Colon (tissue), 2 donors: Measurements from ENCODE around the gene ABLIM3.

ENCODE experiments used
- FAIRE-seq: peaks from 2 replicates; lab custom pipeline; 2012; peaks lifted over from hg19 to GRCh38; lab: Jason Lieb, UNC
- donor health status: control.
- donor health status: control.

ABLIM3 gene

DNA sequence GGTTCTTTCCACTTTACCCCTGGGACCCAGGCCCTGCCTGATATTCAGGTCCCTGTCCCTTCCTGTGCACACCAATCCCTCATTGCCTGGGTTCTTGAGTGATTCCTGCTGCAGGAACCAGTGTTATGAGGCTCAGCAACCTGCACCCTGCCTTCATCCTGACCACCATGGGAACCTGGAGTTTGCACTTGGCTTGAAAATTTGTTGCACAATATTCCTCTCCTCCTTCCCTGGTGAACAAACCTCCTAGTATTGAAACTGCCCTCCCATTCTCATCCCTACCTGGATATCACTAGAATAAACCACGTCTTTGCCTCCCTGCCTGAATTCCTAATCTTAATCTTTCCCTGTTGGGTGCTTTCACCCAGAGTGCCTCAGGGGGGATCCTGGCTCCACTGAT lies 78.3 kb downstream of the ABLIM3 start:
- FAIRE-seq: no peak

DNA sequence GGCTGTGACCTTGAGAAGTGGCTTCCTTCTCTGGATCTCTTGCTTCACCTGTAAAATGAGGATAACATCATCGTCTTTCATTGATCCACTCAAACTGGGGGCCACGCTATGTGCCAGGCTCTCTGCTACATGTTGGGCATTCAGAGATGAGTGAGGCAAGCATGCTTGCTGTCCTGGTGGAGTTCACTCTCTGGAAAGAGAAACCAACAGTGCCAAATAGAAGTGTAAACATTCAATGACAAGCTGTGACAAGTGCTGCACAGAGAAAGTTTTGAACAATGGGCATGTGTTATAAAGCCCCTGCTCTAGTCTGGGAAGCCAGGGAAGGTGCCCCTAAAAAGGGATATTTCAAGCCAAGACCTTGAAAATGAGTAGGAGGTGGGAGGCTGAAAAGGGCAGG lies 79.5 kb downstream of the ABLIM3 start:
- FAIRE-seq: no peak

DNA sequence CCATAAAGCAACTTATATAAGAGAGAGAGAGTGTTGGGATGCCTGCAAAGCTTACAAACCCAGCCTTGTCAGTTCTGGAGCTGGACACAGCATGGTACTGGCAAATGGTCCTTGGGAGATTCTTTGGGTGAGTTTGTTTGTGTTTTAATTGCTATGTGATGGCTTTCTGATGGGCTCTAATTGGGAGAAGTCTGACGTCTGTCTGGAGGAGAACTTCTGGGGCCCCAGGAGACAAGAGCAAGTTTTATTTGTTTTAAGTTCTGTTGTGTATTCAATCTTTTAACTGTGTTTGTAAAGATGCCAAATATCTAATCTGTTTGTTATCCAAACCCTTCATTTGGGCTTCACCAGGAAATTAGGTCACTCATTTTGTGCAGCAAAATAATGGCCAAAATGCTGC lies 80.0 kb downstream of the ABLIM3 start:
- FAIRE-seq: no peak

DNA sequence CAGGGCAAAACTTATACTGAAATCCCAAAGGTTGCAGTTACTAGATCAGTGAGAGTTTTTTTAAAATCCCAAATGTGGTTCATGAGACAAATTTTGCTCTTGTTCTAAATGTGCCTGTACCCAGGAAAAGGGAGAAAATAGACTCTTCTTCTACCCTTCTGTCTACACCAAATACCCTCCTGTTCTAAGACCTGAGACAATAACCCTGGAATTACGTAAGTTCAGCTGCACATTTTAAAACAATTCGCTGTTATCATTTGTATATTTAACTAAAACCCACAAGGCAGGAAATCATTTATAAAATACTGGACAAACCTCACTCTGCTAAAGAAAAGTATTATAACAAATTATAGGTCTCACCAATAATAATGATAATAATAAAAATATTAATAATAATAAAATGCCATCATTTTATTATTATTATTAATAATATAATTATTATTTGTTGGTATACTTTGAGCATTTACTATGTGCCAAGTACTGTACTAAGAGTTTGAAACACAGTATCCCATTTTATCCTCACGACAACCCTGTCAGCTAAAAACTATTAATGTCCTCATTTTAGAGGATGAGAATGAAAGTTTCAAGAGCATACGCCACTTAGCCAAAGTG lies 80.5 kb downstream of the ABLIM3 start:
- FAIRE-seq: no peak

DNA sequence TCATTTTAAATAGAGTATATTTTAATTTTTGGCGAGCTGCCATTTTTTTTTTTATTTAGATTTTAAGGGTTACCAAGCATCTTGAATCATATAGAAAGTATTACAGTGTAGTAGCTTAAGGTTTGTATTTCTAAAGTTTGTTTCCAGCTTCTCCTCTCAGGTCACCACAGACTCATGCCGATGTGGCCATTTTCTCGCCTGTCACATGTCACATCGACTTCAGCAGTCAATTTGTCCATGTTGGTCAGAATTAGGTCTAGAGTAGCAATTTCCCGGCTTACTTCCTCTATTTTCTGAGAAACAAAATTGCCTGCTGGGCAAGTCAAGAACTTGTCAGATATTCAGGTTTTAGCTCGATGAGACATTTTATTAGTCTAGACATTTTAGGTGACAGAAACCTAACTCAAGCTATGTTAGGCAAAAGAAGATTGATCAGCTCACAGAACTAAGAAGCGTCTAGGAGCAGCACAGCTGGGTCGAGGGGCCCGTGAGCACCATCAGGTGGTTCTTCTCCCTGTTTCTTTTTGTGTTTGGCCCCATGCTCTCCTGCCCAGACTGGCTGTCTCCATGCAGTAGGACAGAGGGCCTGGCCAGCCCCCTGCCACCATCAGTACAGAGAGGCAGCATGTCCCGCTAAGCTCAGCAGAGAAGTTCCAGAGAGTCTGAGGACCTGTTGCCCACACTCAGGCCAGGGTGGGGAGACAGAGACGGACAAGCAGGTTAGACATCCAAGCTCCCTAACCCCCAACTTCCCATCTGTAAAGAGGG lies 82.0 kb downstream of the ABLIM3 start:
- FAIRE-seq: no peak

DNA sequence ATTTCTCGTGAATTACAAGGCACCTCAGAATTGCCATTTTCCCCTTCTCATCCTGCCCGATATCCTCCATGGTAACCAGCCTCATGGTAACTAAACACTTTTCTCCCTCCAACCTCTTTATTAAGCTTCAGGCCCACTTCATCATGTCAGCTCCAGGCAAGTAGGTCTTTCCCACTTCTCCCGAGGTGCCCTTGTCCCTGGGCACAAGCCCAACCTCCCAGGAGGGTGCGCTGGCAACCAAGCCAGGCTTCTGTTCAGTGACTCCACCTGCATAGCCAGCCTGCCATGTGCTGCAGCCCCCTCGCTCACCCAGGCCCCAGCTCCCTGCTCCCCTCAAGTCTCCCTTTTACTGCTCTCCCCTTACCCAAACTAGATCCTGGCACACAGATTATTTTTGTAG lies 83.0 kb downstream of the ABLIM3 start:
- FAIRE-seq: no peak

DNA sequence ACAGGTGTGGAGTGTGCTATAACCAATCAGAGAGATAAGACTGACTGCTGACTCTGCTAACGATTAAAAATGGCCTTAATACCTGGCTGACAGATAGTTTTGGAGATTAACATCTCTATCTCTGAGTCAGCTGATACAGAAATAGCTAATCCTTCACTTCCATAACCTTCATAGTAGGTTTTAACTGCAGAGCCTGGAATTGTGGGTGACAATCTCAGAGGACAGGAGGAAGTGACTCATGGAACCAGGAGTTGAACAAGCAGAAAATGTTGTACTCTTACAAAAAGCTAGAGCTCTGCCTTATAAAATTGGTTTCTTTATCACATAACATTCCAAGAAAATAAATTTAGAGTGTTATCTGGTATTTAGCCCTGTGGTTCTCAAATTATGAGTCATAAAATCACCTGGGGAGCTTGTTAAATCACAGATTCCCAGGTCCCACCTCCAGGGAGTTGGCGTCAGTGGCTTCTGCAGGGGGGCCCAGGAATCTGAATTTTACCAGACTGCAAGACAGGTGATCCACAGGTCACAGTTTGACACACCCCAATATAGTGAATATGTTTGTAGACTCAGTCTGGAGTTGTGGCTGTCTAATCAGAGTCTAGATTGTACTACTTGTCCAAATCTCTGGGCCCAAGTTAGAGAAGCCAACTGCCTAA lies 86.0 kb downstream of the ABLIM3 start:
- no peak for FAIRE-seq

DNA sequence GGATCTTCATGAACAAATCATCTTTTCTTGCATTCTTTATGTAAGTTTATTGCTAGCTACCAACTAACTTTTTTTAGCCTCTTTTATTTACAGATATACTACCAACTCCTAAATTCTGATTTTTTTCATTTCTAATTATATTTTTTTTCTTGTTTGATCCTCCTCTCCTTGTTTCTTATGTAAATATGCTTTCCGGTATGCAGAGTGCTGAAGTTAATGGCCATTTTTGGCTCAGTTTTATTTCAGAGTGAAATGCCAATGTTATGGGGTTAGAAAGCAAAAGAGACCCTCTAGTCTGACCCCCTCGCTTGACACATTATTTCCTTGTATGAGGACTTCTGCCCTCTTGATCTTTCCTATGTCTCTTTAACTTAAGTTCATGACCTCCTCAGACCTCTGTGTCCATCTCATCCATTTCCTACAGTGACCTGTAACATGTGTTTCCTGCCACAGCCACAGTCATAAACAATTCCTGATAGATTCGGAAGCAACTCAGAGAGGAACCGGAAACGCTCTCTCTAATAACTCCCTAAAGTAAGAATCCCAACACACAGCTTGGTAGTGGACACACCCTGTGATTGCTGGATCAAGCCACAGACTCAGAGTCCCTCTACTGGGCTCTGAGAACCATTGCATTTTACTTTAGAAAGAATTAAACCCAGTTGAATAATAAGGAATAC lies 87.5 kb downstream of the ABLIM3 start:
- FAIRE-seq: no peak

DNA sequence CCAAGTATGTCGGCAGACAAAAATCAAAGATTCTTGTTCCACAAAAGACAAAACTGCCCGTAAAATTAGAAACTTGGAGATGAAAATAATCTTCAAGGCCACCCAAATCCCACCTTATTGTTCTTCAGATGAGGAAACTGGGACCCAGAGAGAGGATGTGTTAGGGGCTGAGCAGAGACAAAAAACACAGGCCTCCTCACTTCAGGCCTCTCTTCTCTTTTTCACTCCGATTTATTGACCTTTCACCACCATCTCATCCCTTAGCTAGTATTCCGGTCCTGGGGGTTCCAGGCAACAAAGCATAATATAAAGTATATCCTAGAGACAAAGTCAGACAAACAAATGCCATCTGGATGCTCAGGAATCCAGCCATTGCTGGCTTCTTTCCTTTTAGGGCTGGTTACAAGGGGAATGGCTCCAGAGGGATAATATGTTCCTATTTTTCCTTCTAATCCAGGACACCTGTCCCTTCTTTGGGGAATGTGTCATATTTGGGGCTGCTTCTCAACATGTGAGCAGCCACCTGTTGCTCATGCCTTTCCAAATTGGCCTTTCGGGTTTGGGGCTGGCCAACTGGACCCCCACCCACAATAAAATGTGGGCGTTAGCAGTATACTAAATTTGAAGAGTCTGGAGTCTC lies 88.1 kb downstream of the ABLIM3 start:
- FAIRE-seq: no peak

DNA sequence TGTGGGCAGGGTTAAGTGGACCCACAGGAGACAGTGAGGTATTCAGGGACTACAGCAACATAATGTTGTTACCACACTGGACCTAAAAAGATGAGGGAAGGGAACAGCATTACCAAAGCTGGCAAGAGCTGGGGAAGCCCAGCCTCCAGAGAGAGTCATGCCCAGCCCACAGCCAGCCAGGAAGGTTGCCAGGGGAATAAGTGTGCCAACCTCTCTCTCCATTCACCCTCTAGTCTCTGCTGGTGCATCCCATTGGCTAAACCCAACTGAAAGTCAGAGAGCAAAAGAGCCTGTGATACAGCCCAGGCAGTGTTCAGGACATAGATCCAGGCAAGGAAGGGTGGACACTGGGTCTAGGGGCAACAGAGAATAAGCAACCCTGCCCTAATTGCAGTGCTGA lies 94.5 kb downstream of the ABLIM3 start:
- no peak for FAIRE-seq

DNA sequence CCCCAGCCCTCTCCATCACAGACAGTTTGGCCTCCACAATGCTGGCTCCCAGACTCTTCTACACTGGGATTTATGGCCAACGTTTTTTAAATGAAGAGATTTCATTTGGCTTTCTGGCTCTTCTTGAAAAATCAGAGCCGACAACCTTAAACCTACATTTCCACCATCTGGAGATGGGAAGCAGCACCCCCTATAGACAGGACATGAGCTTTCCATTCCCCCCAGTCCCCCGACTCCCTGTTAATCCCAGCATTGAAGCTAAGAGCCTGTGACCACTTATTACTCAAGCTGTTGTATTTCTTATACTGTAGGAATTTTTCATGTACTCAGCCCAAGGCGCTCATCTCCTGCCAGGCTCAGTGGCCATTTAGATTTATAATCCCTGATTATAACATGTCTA lies 96.4 kb downstream of the ABLIM3 start:
- no peak for FAIRE-seq

DNA sequence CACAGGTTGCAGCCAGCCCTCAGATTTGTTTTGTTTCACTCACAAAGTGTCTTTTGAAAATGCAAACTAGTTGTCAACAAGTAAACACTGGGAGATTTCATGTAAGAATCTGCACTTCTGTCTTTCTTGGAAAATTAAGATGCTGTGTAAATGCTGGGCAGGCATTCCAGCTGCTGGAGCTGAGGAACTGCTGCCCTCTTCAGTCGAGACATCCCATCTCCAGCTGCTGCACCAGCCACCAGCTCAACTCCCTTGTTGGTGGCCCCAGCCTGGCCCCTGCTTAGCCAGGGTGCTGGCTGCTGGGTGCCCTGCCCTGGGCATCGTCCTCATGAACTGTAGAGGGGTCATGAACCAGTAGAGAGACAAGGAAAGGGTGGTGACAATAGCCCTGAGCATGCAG lies 97.2 kb downstream of the ABLIM3 start:
- FAIRE-seq: no peak

DNA sequence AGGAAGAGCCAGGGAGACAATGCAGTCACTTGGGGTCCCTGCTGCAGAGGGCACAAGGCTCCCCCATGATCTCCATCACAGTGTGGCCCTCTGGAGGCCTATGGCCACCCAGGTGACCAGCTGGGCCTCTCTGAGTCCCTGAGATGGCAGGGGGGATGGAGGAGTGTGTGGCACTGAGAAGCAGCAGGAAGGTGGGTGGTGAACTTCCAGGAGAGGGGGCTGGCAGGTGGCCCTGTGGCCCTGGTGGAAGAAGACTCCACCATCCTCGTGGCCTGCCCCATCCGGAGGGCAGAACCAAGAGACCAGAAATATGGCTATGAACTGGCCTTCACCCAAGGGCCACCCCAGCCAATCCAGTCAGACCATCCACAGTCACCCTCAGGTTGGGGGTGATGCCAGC lies 98.6 kb downstream of the ABLIM3 start:
- FAIRE-seq: no peak

DNA sequence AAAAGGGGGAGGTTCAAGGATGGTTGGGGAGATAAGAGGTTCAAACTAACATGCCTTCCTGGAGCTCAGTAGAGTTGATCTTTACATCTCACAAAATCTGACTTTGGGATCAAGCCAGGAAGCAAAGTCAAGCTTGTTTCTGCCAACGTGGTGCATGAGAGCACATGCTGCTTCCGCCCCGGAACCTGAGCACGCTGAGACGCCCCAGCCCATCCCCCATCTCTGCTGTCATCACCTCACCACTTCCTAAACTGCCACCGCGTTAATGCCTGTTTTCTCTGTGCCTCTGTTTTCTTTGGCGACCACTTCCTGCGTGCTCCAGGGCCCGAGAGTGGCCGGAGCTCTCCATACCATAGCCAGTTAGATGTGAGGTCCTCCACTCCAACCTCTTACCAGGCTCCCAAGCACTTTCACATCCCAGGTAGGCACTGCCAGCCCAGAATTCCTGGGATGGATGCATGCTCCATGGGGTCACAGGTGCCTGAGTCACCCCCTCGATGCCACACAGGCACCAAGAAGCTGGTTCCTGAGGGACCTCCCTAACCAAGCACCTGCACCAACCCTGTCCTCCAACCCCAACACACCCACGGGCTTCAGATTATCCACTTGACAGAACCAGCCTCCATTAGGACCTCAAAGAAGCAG lies 99.2 kb downstream of the ABLIM3 start:
- no peak for FAIRE-seq

DNA sequence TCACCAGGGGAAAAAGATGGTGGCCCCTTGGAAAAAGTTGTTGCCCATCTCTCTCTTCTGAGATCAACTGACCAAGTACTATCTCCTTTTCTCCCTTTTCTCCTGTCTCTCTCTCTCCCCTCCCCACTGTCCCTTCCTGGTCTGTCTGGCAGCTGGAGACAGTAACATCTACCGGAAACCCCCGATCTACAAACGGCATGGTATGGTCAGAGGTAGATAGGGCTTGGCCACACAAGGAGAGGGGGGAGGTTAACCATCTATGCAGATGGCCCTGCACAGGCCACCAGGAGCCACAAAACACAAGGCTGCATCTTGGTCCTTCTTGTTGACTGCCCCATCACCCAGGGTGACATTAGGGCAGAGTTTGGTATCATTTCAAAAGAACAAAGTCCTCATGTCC lies 101.0 kb downstream of the ABLIM3 start:
- no peak for FAIRE-seq

DNA sequence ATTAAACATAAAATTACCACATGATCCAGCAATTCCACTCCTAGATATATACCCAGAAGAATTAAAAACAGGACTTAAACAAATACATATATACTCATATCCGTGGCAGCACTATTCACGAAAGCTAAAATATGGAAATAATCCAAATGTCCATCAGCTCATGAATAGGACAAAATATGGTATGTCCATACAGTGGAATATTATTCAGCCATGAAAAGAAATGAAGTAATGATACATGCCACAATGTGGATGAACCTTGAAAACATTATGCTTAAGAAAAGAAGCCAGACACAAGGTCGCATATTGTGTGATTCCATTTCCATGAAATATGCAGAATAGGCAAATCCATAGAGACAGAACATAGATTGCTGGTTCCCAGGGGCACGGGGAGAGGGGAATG lies 105.6 kb downstream of the ABLIM3 start:
- no peak for FAIRE-seq

DNA sequence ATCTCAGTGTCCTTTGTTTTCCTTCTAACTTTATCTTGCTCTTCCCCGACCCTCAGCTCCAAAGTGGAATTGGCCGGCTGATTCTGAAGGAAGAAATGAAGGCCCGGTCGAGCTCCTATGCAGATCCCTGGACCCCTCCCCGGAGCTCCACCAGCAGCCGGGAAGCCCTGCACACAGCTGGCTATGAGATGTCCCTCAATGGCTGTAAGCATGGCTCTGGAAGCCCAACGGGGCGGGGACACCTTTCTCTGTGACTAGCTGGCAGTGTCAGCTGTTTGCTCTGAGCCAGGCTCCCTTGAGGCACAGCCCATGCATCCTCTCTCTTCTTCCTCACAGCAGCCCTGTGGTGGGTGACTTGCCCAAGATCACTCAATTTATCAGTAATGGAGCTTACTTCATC lies 106.4 kb downstream of the ABLIM3 start:
- no peak for FAIRE-seq

DNA sequence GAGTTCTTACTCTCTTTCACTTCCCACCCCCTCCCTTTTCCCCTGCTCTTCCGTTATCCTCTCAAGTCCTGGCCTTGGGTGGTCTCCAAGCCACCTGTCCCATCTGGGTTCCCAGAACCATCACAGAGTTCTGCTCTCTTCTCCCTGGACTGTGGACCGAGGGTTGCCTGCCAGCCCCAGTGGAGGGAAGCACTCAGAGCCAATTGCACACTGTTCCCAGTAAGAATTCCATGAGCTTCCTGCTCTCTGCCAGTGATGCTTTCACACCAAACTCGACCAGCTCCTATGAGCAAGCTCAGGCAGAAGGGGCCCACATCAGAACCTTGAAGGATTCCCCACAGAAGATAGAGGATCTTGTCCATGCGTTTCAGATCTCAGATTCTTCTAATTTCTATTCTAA lies 110.3 kb downstream of the ABLIM3 start:
- no peak for FAIRE-seq

DNA sequence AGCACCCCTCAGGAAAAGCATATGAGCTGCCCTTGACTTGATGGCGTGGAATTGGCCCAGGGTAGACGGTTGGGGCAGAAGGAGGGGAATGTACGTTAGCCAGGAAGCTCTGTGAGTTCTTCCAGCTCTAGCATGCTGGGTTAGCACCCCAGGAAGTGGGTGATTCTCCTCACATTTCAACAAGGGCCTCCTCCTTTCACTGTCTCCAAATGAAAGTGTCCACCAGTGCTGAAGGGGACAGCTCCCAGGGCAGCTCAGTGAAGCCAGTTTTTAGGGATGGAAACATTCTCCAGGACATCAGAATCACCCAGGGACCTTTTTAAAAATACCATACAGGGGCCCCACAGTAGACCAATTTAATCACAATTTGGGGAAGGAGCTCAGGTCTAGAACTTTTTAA lies 113.2 kb downstream of the ABLIM3 start:
- no peak for FAIRE-seq

DNA sequence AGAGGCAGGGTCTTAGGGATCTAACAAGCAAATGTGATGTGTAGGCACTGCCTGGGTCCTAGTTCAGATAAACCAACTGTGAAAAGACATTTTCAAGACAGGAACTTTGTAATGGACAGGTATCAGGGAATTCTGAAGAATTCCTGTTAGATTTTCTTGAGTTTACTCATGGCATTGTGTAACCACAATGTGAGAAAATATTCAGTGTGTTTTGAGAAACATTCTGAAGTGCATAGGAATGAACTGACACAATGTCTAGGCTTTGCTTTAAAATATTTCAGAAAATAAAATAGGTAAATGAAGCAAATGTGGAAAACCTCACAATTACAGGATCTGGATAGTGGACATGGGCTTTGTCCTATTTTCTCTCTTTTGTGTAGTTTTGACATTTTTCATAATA lies 115.2 kb downstream of the ABLIM3 start:
- no peak for FAIRE-seq

DNA sequence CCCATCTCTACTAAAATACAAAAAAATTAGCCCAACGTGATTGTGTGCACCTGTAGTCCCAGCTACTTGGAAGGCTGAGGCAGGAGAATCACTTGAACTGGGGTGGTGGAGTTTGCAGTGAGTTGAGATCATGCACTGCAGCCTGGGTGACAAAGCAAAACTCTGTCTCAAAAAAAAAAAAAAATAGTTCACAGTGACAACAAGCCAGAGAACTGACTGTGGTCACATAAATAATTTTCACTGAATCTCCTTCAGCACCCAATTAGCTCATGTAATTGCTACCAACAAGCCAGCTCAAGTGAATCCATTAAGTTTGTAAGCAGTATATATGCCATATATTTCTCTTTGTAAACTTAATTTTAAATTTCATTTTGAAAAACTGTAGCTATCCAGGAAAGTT lies 115.8 kb downstream of the ABLIM3 start:
- FAIRE-seq: no peak
